SK-N-SH treated with all-trans-retinoic acid at 6 μM for 48 hours (cell line): Measurements from ENCODE around the gene CNNM1.

Experiments
- ATAC-seq: fragments of 200-7000 bp; cut with Tn5 transposase; 3 replicates; pipeline ENCODE4 v1.9.1; 2020; ENCODE audit warnings: mild to moderate bottlenecking, moderate library complexity
- ARNTL ChIP-seq: fragments of 450-650 bp; formaldehyde crosslinking; IDR thresholded peaks from 2 replicates; pipeline ENCODE4 v1.5.0; 2020; ENCODE audit warnings: low read depth, mild to moderate bottlenecking, moderate library complexity, borderline replicate concordance
- BACH2 ChIP-seq: fragments of 250-450 bp; sonication (Bioruptor Pico); IDR thresholded peaks from 2 replicates; pipeline ENCODE4 v1.9.0; 2021; ENCODE audit warnings: mild to moderate bottlenecking, borderline replicate concordance
- CREB5 ChIP-seq: fragments of 250-450 bp; sonication (Bioruptor Pico); IDR thresholded peaks from 2 replicates; pipeline ENCODE4 v1.5.1; 2020; ENCODE audit warnings: low read depth, mild to moderate bottlenecking, moderate library complexity
- CSDC2 ChIP-seq: fragments of 250-450 bp; sonication (Bioruptor Pico); IDR thresholded peaks from 2 replicates; pipeline ENCODE4 v1.5.0; 2020; ENCODE audit warnings: mild to moderate bottlenecking, moderate library complexity
- CSRNP3 ChIP-seq: fragments of 250-450 bp; sonication (Bioruptor Pico); IDR thresholded peaks from 2 replicates; pipeline ENCODE4 v1.5.1; 2021; ENCODE audit warnings: mild to moderate bottlenecking, moderate library complexity
- ESRRG ChIP-seq: fragments of 250-450 bp; sonication (Bioruptor Pico); IDR thresholded peaks from 2 replicates; pipeline ENCODE4 v1.6.1; 2021; ENCODE audit warnings: mild to moderate bottlenecking
- GLIS3 ChIP-seq: fragments of 250-450 bp; sonication (Bioruptor Pico); IDR thresholded peaks from 2 replicates; pipeline ENCODE4 v1.5.0; 2020; ENCODE audit warnings: mild to moderate bottlenecking, moderate library complexity
- ISL1 ChIP-seq: fragments of 250-450 bp; sonication (Bioruptor Pico); IDR thresholded peaks from 2 replicates; pipeline ENCODE4 v2.1.2; 2022; ENCODE audit warnings: mild to moderate bottlenecking, moderate library complexity
- PATZ1 ChIP-seq: fragments of 250-450 bp; sonication (Bioruptor Pico); IDR thresholded peaks from 2 replicates; pipeline ENCODE4 v1.8.0; 2020; ENCODE audit warnings: mild to moderate bottlenecking, moderate library complexity, borderline replicate concordance
- POU6F1 ChIP-seq: fragments of 250-450 bp; sonication (Bioruptor Pico); IDR thresholded peaks from 2 replicates; pipeline ENCODE4 v1.8.0; 2021; ENCODE audit warnings: low read depth, mild to moderate bottlenecking, moderate library complexity, borderline replicate concordance
- PPARA ChIP-seq: fragments of 250-450 bp; sonication (Bioruptor Pico); IDR thresholded peaks from 2 replicates; pipeline ENCODE4 v1.5.0; 2020; ENCODE audit warnings: mild to moderate bottlenecking, borderline replicate concordance
- RARB ChIP-seq: fragments of 250-450 bp; sonication (Bioruptor Pico); IDR thresholded peaks from 2 replicates; pipeline ENCODE4 v1.8.0; 2021; ENCODE audit warnings: mild to moderate bottlenecking, moderate library complexity
- TCF4 ChIP-seq: fragments of 250-450 bp; sonication (Bioruptor Pico); IDR thresholded peaks from 2 replicates; pipeline ENCODE4 v1.8.0; 2021; ENCODE audit warnings: mild to moderate bottlenecking, moderate library complexity, borderline replicate concordance
- TOX ChIP-seq: fragments of 250-450 bp; sonication (Bioruptor Pico); IDR thresholded peaks from 2 replicates; pipeline ENCODE4 v1.8.0; 2021; ENCODE audit warnings: mild to moderate bottlenecking, moderate library complexity, borderline replicate concordance
- TSHZ2 ChIP-seq: fragments of 250-450 bp; sonication (Bioruptor Pico); IDR thresholded peaks from 2 replicates; pipeline ENCODE4 v1.5.0; 2020; ENCODE audit warnings: mild to moderate bottlenecking, moderate library complexity
- ZC3H10 ChIP-seq: fragments of 250-450 bp; sonication (Bioruptor Pico); IDR thresholded peaks from 2 replicates; pipeline ENCODE4 v1.5.1; 2021; ENCODE audit warnings: mild to moderate bottlenecking, moderate library complexity
- ZFP3 ChIP-seq: fragments of 250-450 bp; sonication (Bioruptor Pico); IDR thresholded peaks from 2 replicates; pipeline ENCODE4 v1.5.0; 2020; ENCODE audit warnings: mild to moderate bottlenecking, moderate library complexity
- ZFP30 ChIP-seq: fragments of 450-650 bp; formaldehyde crosslinking; IDR thresholded peaks from 2 replicates; pipeline ENCODE4 v1.5.0; 2022; ENCODE audit warnings: mild to moderate bottlenecking, moderate library complexity
- ZNF565 ChIP-seq: fragments of 450-650 bp; formaldehyde crosslinking; conservative IDR thresholded peaks from 2 replicates; pipeline ENCODE4 v1.5.0; 2020; ENCODE audit warnings: low read depth, mild to moderate bottlenecking, moderate library complexity
- ZNF70 ChIP-seq: fragments of 450-650 bp; formaldehyde crosslinking; IDR thresholded peaks from 2 replicates; pipeline ENCODE4 v1.5.0; 2020; ENCODE audit warnings: mild to moderate bottlenecking, moderate library complexity

Gene CNNM1

GRCh38 chr10:99315853-99316252 lies 13.3 kb upstream of the CNNM1 start:
- no peak for ATAC-seq
- TF ChIP-seq TOX (CRISPR knock-in tag) (no peak), ESRRG (no peak), ISL1 (CRISPR knock-in tag) (no peak), PATZ1 (CRISPR knock-in tag) (no peak), CREB5 (CRISPR knock-in tag) (no peak), GLIS3 (CRISPR knock-in tag) (no peak), TSHZ2 (no peak)

GRCh38 chr10:99316374-99316773 lies 12.8 kb upstream of the CNNM1 start:
- TF ChIP-seq CSDC2 (CRISPR knock-in tag) (no peak), ZNF70 (CRISPR knock-in tag) (no peak), PATZ1 (CRISPR knock-in tag) (no peak), ZFP3 (no peak), PPARA (CRISPR knock-in tag) (no peak), TOX (CRISPR knock-in tag) (no peak), RARB (no peak), TCF4 (CRISPR knock-in tag) (no peak), POU6F1 (no peak), ARNTL (CRISPR knock-in tag) (no peak), GLIS3 (CRISPR knock-in tag) (no peak), ISL1 (CRISPR knock-in tag) (no peak), ZFP30 (CRISPR knock-in tag) (no peak), TSHZ2 (no peak), ESRRG (no peak)
- no peak for ATAC-seq

- no peak for ATAC-seq
- TF ChIP-seq BACH2 (CRISPR knock-in tag) (no peak), PPARA (CRISPR knock-in tag) (no peak), POU6F1 (no peak), TCF4 (CRISPR knock-in tag) (no peak), ZNF565 (CRISPR knock-in tag) (no peak), CSRNP3 (CRISPR knock-in tag) (no peak), ZNF70 (CRISPR knock-in tag) (no peak), ZFP3 (no peak), ZC3H10 (CRISPR knock-in tag) (no peak), TOX (CRISPR knock-in tag) (no peak)
These were observed 11.1 kb upstream of the CNNM1 start for GRCh38 chr10:99318048-99318447.
